Thyroid gland (tissue), 4 donors: ENCODE results near the gene ACBD5.

ENCODE experiments used
- POLR2A ChIP-seq, 2 donors: fragments of 450-650 bp; IDR thresholded peaks; one replicate each; pipeline ENCODE4 v1.6.1; 2017; ENCODE audit warnings: antibody characterized with exemption in 2 of 2, mild to moderate bottlenecking in 2 of 2, moderate library complexity in 1 of 2
- TF ChIP-seq, protein P1 (sequence below), 6 experiments: fragments of 200-600 bp in 3 of 6; fragments of 450-650 bp in 3 of 6; sonication (generic) in 3 of 6; IDR thresholded peaks; one replicate each; pipeline ENCODE4 v1.5.1; 2016 to 2019; ENCODE audit warnings: antibody characterized with exemption in 6 of 6, mild to moderate bottlenecking in 2 of 6, inconsistent platforms in 1 of 6, moderate library complexity in 1 of 6

DNA sequence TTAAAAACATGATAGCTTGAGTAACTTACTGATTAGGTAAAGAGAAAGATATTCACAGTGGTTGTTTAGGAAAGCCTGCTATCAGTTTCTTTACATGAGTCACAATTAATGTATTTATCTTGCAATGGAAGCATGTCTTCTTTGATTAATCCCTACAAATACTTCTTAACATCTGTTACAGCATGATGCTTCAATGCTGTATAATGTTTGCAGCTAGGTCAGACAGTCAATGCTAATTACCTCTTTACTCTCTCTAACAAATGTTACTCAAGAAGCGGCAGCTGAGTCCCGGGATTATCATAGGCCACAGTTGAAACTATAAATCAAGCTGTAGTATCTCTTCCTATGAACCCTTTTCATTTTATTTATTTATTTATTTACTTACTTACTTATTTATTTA, 33.2 kb downstream of the ACBD5 start:
- TF ChIP-seq POLR2A (IDR thresholded peaks at IDR 0.05) = no peak
- TF ChIP-seq, protein P1, sequence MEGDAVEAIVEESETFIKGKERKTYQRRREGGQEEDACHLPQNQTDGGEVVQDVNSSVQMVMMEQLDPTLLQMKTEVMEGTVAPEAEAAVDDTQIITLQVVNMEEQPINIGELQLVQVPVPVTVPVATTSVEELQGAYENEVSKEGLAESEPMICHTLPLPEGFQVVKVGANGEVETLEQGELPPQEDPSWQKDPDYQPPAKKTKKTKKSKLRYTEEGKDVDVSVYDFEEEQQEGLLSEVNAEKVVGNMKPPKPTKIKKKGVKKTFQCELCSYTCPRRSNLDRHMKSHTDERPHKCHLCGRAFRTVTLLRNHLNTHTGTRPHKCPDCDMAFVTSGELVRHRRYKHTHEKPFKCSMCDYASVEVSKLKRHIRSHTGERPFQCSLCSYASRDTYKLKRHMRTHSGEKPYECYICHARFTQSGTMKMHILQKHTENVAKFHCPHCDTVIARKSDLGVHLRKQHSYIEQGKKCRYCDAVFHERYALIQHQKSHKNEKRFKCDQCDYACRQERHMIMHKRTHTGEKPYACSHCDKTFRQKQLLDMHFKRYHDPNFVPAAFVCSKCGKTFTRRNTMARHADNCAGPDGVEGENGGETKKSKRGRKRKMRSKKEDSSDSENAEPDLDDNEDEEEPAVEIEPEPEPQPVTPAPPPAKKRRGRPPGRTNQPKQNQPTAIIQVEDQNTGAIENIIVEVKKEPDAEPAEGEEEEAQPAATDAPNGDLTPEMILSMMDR (IDR thresholded peaks at IDR 0.05) = no peak
